K562 (cell line): ENCODE measurements around the gene RPS6KA4. TPM values are rescaled to one million over a fixed set of nuclear protein-coding genes. Genes with fewer than 3 reads are reported as not detected.

Experiments used
- ATAC-seq: fragments of 200-7000 bp; cut with Tn5 transposase; 3 replicates; pipeline ENCODE4 v1.9.1; 2020; ENCODE audit warnings: moderate library complexity
- BruUV-seq: library from RNA; stranded (reverse); fragments of 400-500 nt; replicated peaks from 2 replicates; lab custom pipeline; 2021; lab: Mats Ljungman, UMichigan
- CTCF ChIA-PET: fragments of 300-600 bp; formaldehyde crosslinking; extraction: SDS; loops from one replicate; lab custom pipeline; 2021; ENCODE audit warnings: low intra/inter-chr PET ratio; lab: Yijun Ruan, JAX
- POLR2A ChIA-PET: fragments of 300-600, 350-650 bp; sonication (Branson Sonifier 250); formaldehyde crosslinking; extraction: SDS; loops from one replicate; lab custom pipeline; 2021; ENCODE audit warnings: antibody characterized with exemption, inconsistent platforms; lab: Yijun Ruan, JAX
- DNase-seq, 4 experiments: peaks; one replicate each; pipeline versions ENCODE4 v3.0.0 to v3.0.0-alpha.2; 2011 to 2018; ENCODE audit warnings: low spot score in 3 of 4, mixed read lengths in 3 of 4; ENCODE audit errors: extremely low read depth in 1 of 4
- FAIRE-seq: peaks from 2 replicates; lab custom pipeline; 2011; peaks lifted over from hg19 to GRCh38; lab: Jason Lieb, UNC
- H2AFZ ChIP-seq: 2 replicates; pipeline ENCODE4 v1.6.0; 2011; ENCODE audit warnings: low read depth, low read length, control low read depth, inconsistent platforms
- H3K27ac ChIP-seq: fragments of 200-600 bp; 3 replicates; pipeline ENCODE4 v1.8.0; 2011; ENCODE audit warnings: low read depth, mild to moderate bottlenecking, control low read depth, inconsistent platforms, low read length, moderate library complexity, mixed read lengths; ENCODE audit errors: extremely low read depth
- H3K27me3 ChIP-seq, 2 experiments: fragments of 300-600 bp in 1 of 2; 2 replicates in 1 of 2; 3 replicates in 1 of 2; pipeline versions ENCODE4 v1.6.0 to v1.8.0; 2011; ENCODE audit warnings: inconsistent platforms in 2 of 2, low read length in 2 of 2, mild to moderate bottlenecking in 1 of 2, mixed read lengths in 1 of 2, moderate library complexity in 1 of 2; ENCODE audit not compliant: control insufficient read depth in 2 of 2, insufficient read depth in 2 of 2
- H3K36me3 ChIP-seq: fragments of 300-600 bp; 3 replicates; pipeline ENCODE4 v1.8.0; 2011; ENCODE audit warnings: mild to moderate bottlenecking, low read length, inconsistent platforms; ENCODE audit not compliant: control insufficient read depth, insufficient read depth
- H3K4me1 ChIP-seq, 2 experiments: fragments of 200-600 bp in 1 of 2; replicated peaks in 1 of 2; 2 replicates in 1 of 2; 3 replicates in 1 of 2; pipeline versions ENCODE4 v1.5.1 to v1.8.0; 2011; ENCODE audit warnings: inconsistent platforms in 2 of 2, low read length in 2 of 2, mild to moderate bottlenecking in 1 of 2, mixed read lengths in 1 of 2, moderate library complexity in 1 of 2; ENCODE audit not compliant: control insufficient read depth in 2 of 2, insufficient read depth in 2 of 2
- H3K4me2 ChIP-seq: 2 replicates; pipeline ENCODE4 v1.6.1; 2011; ENCODE audit warnings: low read length, control low read depth, inconsistent platforms, mixed read lengths; ENCODE audit not compliant: insufficient read depth
- H3K4me3 ChIP-seq: fragments of 200-600 bp; sonication (generic), shearing (Covaris generic); 2 replicates; pipeline ENCODE4 v1.5.1; 2016; ENCODE audit warnings: control low read depth, inconsistent platforms
- H3K79me2 ChIP-seq: fragments of 200-600 bp; 3 replicates; pipeline ENCODE4 v1.8.0; 2011; ENCODE audit warnings: low read length, inconsistent platforms; ENCODE audit not compliant: control insufficient read depth, insufficient read depth
- H3K9ac ChIP-seq, 2 experiments: 2 replicates each; pipeline versions ENCODE4 v1.6.0 to v1.6.1; 2011; ENCODE audit warnings: low read depth in 2 of 2, low read length in 2 of 2, control low read depth in 1 of 2, inconsistent platforms in 1 of 2, mild to moderate bottlenecking in 1 of 2, mixed read lengths in 1 of 2; ENCODE audit not compliant: insufficient read depth in 1 of 2
- H3K9me1 ChIP-seq: one replicate; pipeline ENCODE4 v1.6.0; 2011; ENCODE audit warnings: inconsistent platforms, mild to moderate bottlenecking, low read length, moderate library complexity; ENCODE audit not compliant: control insufficient read depth, insufficient read depth
- H3K9me3 ChIP-seq: replicated peaks from 2 replicates; pipeline ENCODE4 v1.5.1; 2011; ENCODE audit warnings: low read depth, low read length, inconsistent platforms; ENCODE audit not compliant: control insufficient read depth, insufficient read depth
- H4K20me1 ChIP-seq: replicated peaks from 2 replicates; pipeline ENCODE4 v1.6.1; 2011; ENCODE audit warnings: low read length, inconsistent platforms, mixed read lengths; ENCODE audit not compliant: control insufficient read depth, insufficient read depth
- ETV1 ChIP-seq: fragments of 450-650 bp; conservative IDR thresholded peaks from 2 replicates; pipeline ENCODE4 v1.6.1; 2016; ENCODE audit warnings: missing genetic modification characterization, control low read depth, low read depth, missing compliant biosample characterization
- FOXJ2 ChIP-seq: fragments of 200-800 bp; sonication (Bioruptor generic); IDR thresholded peaks from 2 replicates; pipeline ENCODE4 v1.6.1; 2016; ENCODE audit warnings: missing genetic modification characterization, missing compliant biosample characterization
- GABPB2 ChIP-seq: fragments of 250-450 bp; sonication (Bioruptor Pico); conservative IDR thresholded peaks from 2 replicates; pipeline ENCODE4 v1.5.1; 2021; ENCODE audit warnings: mild to moderate bottlenecking
- MCM5 ChIP-seq: fragments of 450-650 bp; IDR thresholded peaks from 2 replicates; pipeline ENCODE4 v1.6.1; 2016; ENCODE audit warnings: low read depth
- MEIS2 ChIP-seq: fragments of 450-650 bp; IDR thresholded peaks from 2 replicates; pipeline ENCODE4 v1.6.1; 2014; ENCODE audit warnings: mild to moderate bottlenecking; ENCODE audit not compliant: partially characterized antibody
- MYNN ChIP-seq, 2 experiments: sonication (generic); formaldehyde crosslinking in 1 of 2; IDR thresholded peaks; 2 replicates each; pipeline versions ENCODE4 v1.5.0 to v1.6.1; 2016 to 2020; ENCODE audit warnings: antibody characterized with exemption in 1 of 2, missing genetic modification reagents in 1 of 2
- PBX2 ChIP-seq, 2 experiments: IDR thresholded peaks in 1 of 2; conservative IDR thresholded peaks in 1 of 2; 2 replicates each; pipeline ENCODE4 v1.6.1; 2016; ENCODE audit warnings: low read depth in 2 of 2, mild to moderate bottlenecking in 1 of 2, missing compliant biosample characterization in 1 of 2, missing genetic modification characterization in 1 of 2, moderate library complexity in 1 of 2
- POLR2B ChIP-seq: fragments of 450-650 bp; IDR thresholded peaks from 2 replicates; pipeline ENCODE4 v1.6.1; 2018; ENCODE audit warnings: low read depth; ENCODE audit not compliant: partially characterized antibody
- RAD51 ChIP-seq: fragments of 450-650 bp; IDR thresholded peaks from 2 replicates; pipeline ENCODE4 v1.7.1; 2016; ENCODE audit warnings: low read depth, mild to moderate bottlenecking, borderline replicate concordance
- SFPQ ChIP-seq: fragments of 200-400 bp; formaldehyde crosslinking; IDR thresholded peaks from 2 replicates; pipeline ENCODE4 v1.6.1; 2017; ENCODE audit warnings: mild to moderate bottlenecking, low read depth, low read length, moderate library complexity
- SIN3A ChIP-seq, 2 experiments: fragments of 150-350 bp in 1 of 2; IDR thresholded peaks; 2 replicates each; pipeline ENCODE4 v1.6.1; 2011 to 2016; ENCODE audit warnings: borderline replicate concordance in 2 of 2, low read depth in 2 of 2, low read length in 2 of 2, mild to moderate bottlenecking in 2 of 2, moderate library complexity in 2 of 2; ENCODE audit not compliant: control insufficient read depth in 1 of 2
- SPI1 ChIP-seq: IDR thresholded peaks from 2 replicates; pipeline ENCODE4 v1.6.1; 2011; ENCODE audit warnings: low read depth, low read length, control low read depth, borderline replicate concordance
- STAT5A ChIP-seq: IDR thresholded peaks from 2 replicates; pipeline ENCODE4 v1.6.1; 2012; ENCODE audit warnings: low read length, inconsistent platforms, borderline replicate concordance
- USF1 ChIP-seq: sonication (generic); formaldehyde crosslinking; IDR thresholded peaks from 2 replicates; pipeline ENCODE4 v1.9.0; 2022; ENCODE audit warnings: mild to moderate bottlenecking, missing genetic modification reagents
- ZNF217 ChIP-seq: sonication (generic); formaldehyde crosslinking; IDR thresholded peaks from 2 replicates; pipeline ENCODE4 v1.8.0; 2022; ENCODE audit warnings: mild to moderate bottlenecking, missing genetic modification reagents
- ZNF75A ChIP-seq: fragments of 450-650 bp; formaldehyde crosslinking; IDR thresholded peaks from 2 replicates; pipeline ENCODE4 v1.4.0; 2020; ENCODE audit warnings: mild to moderate bottlenecking
- WGBS: fragments of 100-300 bp; shearing (Covaris generic); methylation state at CpG from one replicate; pipeline ENCODE4 v1.1.6; 2016; ENCODE audit warnings: low coverage, mixed read lengths; ENCODE audit not compliant: insufficient coverage; ENCODE audit errors: missing lambda C conversion rate; 5-methylcytosine and 5-hydroxymethylcytosine counted together
- in situ Hi-C: fragments of 300-500 bp; cut with MboI; formaldehyde crosslinking; loops from 4 replicates; pipeline ENCODE4 v1.15.0; 2018; ENCODE audit warnings: inconsistent platforms, mixed read lengths
- intact Hi-C: fragments of 100-400 bp; cut with micrococcal nuclease; formaldehyde crosslinking; loops from 2 replicates; pipeline ENCODE4 v1.14.2; 2022
- polyA plus RNA-seq, 8 experiments: library from polyadenylated mRNA; depleted of rRNA in 4 of 8; stranded (reverse) in 5 of 8; unstranded in 3 of 8; fragments of >200 nt; fragmentation: Nextera tagmentation in 2 of 8; fragmentation: Illumina TruSeq in 1 of 8; extraction: Ambion mirVana in 2 of 8; extraction: Trizol in 1 of 8; gene quantifications; 2 replicates each; pipeline versions ENCODE4 v1.2.1 to v1.2.3, GENCODE V29; 2011 to 2014; ENCODE audit warnings: inconsistent platforms in 1 of 8, missing spikeins in 1 of 8
- total RNA-seq, 7 experiments: library from RNA; depleted of rRNA in 6 of 7; stranded (reverse); fragments of >200 nt in 6 of 7; fragmentation: Illumina TruSeq in 2 of 7; extraction: Trizol in 2 of 7; gene quantifications; 2 replicates each; pipeline versions ENCODE4 v1.2.1 to v1.2.3, GENCODE V29; 2011 to 2021; ENCODE audit warnings: low replicate concordance in 1 of 7

Gene RPS6KA4
- total and polyA plus RNA-seq, 9 of the 15 experiments (the other 6 are each of a cell fraction or from before 2014, with no cell fraction given) = 0.15 to 23.8 (median 9.8) TPM

- ATAC-seq = peak; percentile 28; the same call in 1 of the 3 replicates
- BruUV-seq = no TSS peak
- TF ChIP-seq ETV1 (tag) (no peak), USF1 (CRISPR knock-in tag) (peak; percentile 65), MCM5 (no peak), STAT5A (no peak), SPI1 (no peak), MEIS2 (peak; percentile 60), POLR2B (no peak), FOXJ2 (tag) (no peak), SFPQ (no peak), GABPB2 (CRISPR knock-in tag) (no peak), PBX2 (CRISPR knock-in tag; IDR thresholded peaks at IDR 0.05; ENCODE audit: low read depth) (no peak), PBX2 (tag; conservative IDR thresholded peaks at IDR 0.05; ENCODE audit: low read depth) (0 out of 2 replicates have a peak, but pooled peaks have one; percentile 34), SIN3A (IDR thresholded peaks at IDR 0.05; ENCODE audit: borderline replicate concordance in 2 of 2, control insufficient read depth in 1 of 2, low read depth in 2 of 2, low read length in 2 of 2) (no peak), ZNF75A (no peak), RAD51 (peak; percentile 58), MYNN (IDR thresholded peaks at IDR 0.05) (no peak), MYNN (CRISPR knock-in tag; IDR thresholded peaks at IDR 0.05) (no peak), ZNF217 (no peak)
Measured at GRCh38 chr11:64406221-64406946, 47.4 kb downstream of the RPS6KA4 start.

More at GRCh38 chr11:64406221-64406946, 47.4 kb downstream of the RPS6KA4 start:
- CTCF ChIA-PET = no interaction called here
- Histone ChIP-seq H3K4me2 (no peak overlapping the region), H3K79me2 (no peaks in the 10 kb centered on the region), H2AFZ (no peak overlapping the region), H3K9me1 (no peaks in the 10 kb centered on the region), H4K20me1 (no peaks in the 10 kb centered on the region), H3K4me3 (no peak overlapping the region), H3K27me3 (peaks cover 23 to 42% of the 10 kb centered on the region in 2 experiments), H3K9ac (no peak overlapping the region), H3K9me3 (no peaks in the 10 kb centered on the region), H3K4me1 (no peaks in the 10 kb centered on the region; a peak in 1 of 5 replicates), H3K27ac (no peak overlapping the region), H3K36me3 (no peaks in the 10 kb centered on the region)
- 7% methylated on average over 10 of the region's 10 CpGs for WGBS
- FAIRE-seq = no peak
- DNase-seq = no peak
- intact Hi-C loops (loop anchor here (5.0 kb wide), 1 partner anchor 49 kb away; the partner anchor contains the start of gene RPS6KA4), in situ Hi-C loops (no loop called here)
- POLR2A ChIA-PET = interaction anchor here (0.6 to 2.0 kb wide), 8 partner anchors 9 to 57 kb away, joined by 3 to 6 read pairs (median 3); no protein-coding TSS in a partner anchor
